ENCODE data around the gene TNFRSF19. TPM values are rescaled to one million over a fixed set of nuclear protein-coding genes. Genes with fewer than 3 reads are reported as not detected.

Gene TNFRSF19
- total and polyA plus RNA-seq, 2 of the 8 experiments (the other 6 are each of a cell fraction or from before 2014, with no cell fraction given): 0.50 to 0.95 TPM

DNA sequence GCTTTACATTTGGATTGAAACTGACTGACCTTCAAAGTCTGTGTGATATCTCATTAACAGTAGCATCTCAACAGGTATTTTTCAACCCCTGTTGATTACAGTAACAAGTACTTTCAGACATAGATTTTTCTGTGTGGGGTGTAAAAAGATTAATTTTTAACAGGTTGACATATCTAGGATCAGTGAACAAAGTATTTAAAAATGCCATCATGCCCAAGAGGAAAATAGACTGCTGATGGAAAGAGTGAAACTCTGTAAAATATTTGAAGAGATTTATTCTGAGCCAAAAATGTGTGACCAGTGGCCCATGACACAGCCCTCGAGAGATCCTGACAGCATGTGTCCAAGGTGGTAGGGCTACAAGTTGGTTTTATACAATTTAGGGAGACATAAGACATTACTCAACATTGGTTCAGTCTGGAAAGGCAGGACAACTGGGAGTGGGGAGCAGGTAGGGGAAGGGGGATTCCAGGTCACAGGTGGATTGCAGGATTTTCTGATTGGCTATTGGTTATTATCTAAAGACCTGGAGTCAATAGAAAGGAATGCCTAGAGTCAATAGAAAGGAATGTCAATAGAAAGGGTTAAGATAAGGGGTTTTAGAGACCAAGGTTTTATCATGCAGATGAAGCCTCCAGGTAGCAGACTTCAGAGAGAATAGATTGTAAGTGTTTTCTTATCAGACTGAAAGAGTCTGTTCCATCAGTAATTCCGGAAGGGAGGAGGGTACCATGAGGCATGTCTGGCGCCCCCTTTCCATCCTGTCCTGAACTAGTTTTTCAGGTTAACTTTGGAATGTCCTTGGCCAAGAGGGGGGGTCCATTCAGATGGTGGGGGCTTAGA, 29.1 kb downstream of the TNFRSF19 start:
- POLR2A ChIA-PET (ENCODE audit: partially characterized antibody): interaction anchor here (1.5 kb wide), 1 partner anchor 10 kb away, joined by 4 read pairs; no protein-coding TSS in a partner anchor
- Histone ChIP-seq H2BK12ac (ENCODE audit: low read depth, low read length) (no peak overlapping the region), H3K79me2 (ENCODE audit: control insufficient read depth in 1 of 2, insufficient read depth in 2 of 2, low read length in 2 of 2) (no peaks in the 10 kb centered on the region), H2BK15ac (ENCODE audit: low read length) (no peak overlapping the region), H3K56ac (replicated peaks; ENCODE audit: insufficient read length, low read depth, low read length) (no peak overlapping the region), H3K4me2 (ENCODE audit: insufficient read depth in 1 of 2, low read depth in 2 of 2, low read length in 2 of 2) (peak overlapping the region in 1 of 2 experiments; percentile 36; a peak in 2 of 4 replicates), H3K23ac (ENCODE audit: insufficient read length) (no peak overlapping the region), H3K18ac (ENCODE audit: extremely low read depth, low read length) (no peak overlapping the region), H3K79me1 (ENCODE audit: low read depth, low read length) (no peaks in the 10 kb centered on the region), H4K8ac (ENCODE audit: extremely low read depth, insufficient read depth, low read length) (no peak overlapping the region), H4K5ac (ENCODE audit: insufficient read length, low read depth, low read length) (peak overlapping the region; percentile 70), H2BK120ac (replicated peaks; ENCODE audit: low read depth, low read length) (no peak overlapping the region), H3K9ac (replicated peaks in 1 of 4; ENCODE audit: extremely low read depth in 1 of 4, low read depth in 3 of 4, low read length in 3 of 4) (no peak overlapping the region), H3K36me3 (ENCODE audit: control insufficient read depth in 2 of 4, insufficient read depth in 4 of 4, low read length in 3 of 4) (no peaks in the 10 kb centered on the region; a peak in 2 of 8 replicates), H2BK5ac (ENCODE audit: low read depth, low read length) (no peak overlapping the region), H2AFZ (ENCODE audit: low read length) (no peak overlapping the region), H3K27me3 (replicated peaks in 1 of 4; ENCODE audit: control insufficient read depth in 3 of 4, extremely low read depth in 1 of 4, insufficient read depth in 3 of 4, low read length in 3 of 4) (no peaks in the 10 kb centered on the region), H4K20me1 (replicated peaks in 1 of 2; ENCODE audit: control insufficient read depth in 1 of 2, insufficient read depth in 2 of 2, low read length in 2 of 2) (no peaks in the 10 kb centered on the region), H2BK20ac (ENCODE audit: low read length) (no peak overlapping the region), H3K4ac (replicated peaks; ENCODE audit: insufficient read length, low read depth, low read length) (no peak overlapping the region), H3K9me3 (ENCODE audit: insufficient read depth in 2 of 2, low read depth in 1 of 2, low read length in 1 of 2) (peaks cover 8 to 14% of the 10 kb centered on the region in 2 experiments; a peak in 2 of 4 replicates), H3K4me3 (ENCODE audit: extremely low read depth in 1 of 4, insufficient read depth in 2 of 4, low read depth in 3 of 4, low read length in 4 of 4) (peak overlapping the region in 1 of 4 experiments; percentile 18; a peak in 1 of 8 replicates), H3K27ac (ENCODE audit: low read depth, low read length) (no peak overlapping the region), H4K91ac (replicated peaks; ENCODE audit: insufficient read length, low read length) (no peak overlapping the region), H3K4me1 (replicated peaks in 1 of 4; ENCODE audit: control insufficient read depth in 3 of 4, insufficient read depth in 4 of 4, low read length in 3 of 4) (peaks cover 0 to 5% (median 1%) of the 10 kb centered on the region in 4 experiments; a peak in 2 of 7 replicates), H2AK5ac (ENCODE audit: low read depth, low read length) (no peak overlapping the region; the same call in 1 of the 2 replicates), H3K14ac (ENCODE audit: insufficient read length) (no peak overlapping the region), H3K23me2 (ENCODE audit: low read depth, low read length) (no peaks in the 10 kb centered on the region)
- 45% methylated on average over 3 of the region's 3 CpGs; no CpG with 5 or more reads in 1 of the 2 experiments for WGBS, 2 experiments (ENCODE audit: extremely low coverage in 1 of 2, insufficient coverage in 1 of 2, insufficient read length in 1 of 2, insufficient replicate concordance in 2 of 2, low coverage in 1 of 2, low lambda C conversion rate in 2 of 2, missing lambda C conversion rate in 1 of 2)
- peak in 1 of 2 experiments; percentile 59 for DNase-seq (ENCODE audit: low read depth in 1 of 2, low spot score in 2 of 2)
- CTCF ChIA-PET (ENCODE audit: partially characterized antibody): no interaction called here
- peak; percentile 88 for FAIRE-seq
- TF ChIP-seq CEBPB (IDR thresholded peaks at IDR 0.05; ENCODE audit: low read depth, low read length) (peak; percentile 45; the same call in 1 of the 2 replicates), RAD21 (IDR thresholded peaks at IDR 0.05 in 1 of 2, conservative IDR thresholded peaks at IDR 0.05 in 1 of 2; ENCODE audit: low read depth in 2 of 2, low read length in 2 of 2) (peak in 1 of 2 experiments; percentile 22; a peak in 2 of 4 replicates), POLR2AphosphoS5 (IDR thresholded peaks at IDR 0.05; ENCODE audit: low read depth, low read length) (no peak), TEAD4 (IDR thresholded peaks at IDR 0.05; ENCODE audit: low read depth, low read length) (0 out of 2 replicates have a peak, but pooled peaks have one; percentile 56), SAP30 (IDR thresholded peaks at IDR 0.05; ENCODE audit: insufficient read depth, insufficient replicate concordance, low read length) (no peak), TCF12 (IDR thresholded peaks at IDR 0.05; ENCODE audit: low read depth, low read length) (0 out of 2 replicates have a peak, but pooled peaks have one; percentile 78), BCL11A (IDR thresholded peaks at IDR 0.05; ENCODE audit: low read depth in 2 of 2, low read length in 2 of 2) (no peak), JUND (IDR thresholded peaks at IDR 0.05; ENCODE audit: low read length) (peak; percentile 81), POU5F1 (IDR thresholded peaks at IDR 0.05; ENCODE audit: low read depth, low read length) (peak; percentile 48; the same call in 1 of the 2 replicates), SP1 (IDR thresholded peaks at IDR 0.05; ENCODE audit: low read depth, low read length) (peak; percentile 75; the same call in 1 of the 2 replicates), RNF2 (IDR thresholded peaks at IDR 0.05; ENCODE audit: borderline replicate concordance, low read depth, low read length, missing control alignments, poor library complexity, severe bottlenecking) (no peak)
